ENCODE measurements around the gene MAP4K2. TPM values are rescaled to one million over a fixed set of nuclear protein-coding genes. Genes with fewer than 3 reads are reported as not detected.

Gene MAP4K2
- polyA plus RNA-seq, 1 of the 3 experiments (the other 2 are of a cell fraction), result 20.0 TPM

DNA sequence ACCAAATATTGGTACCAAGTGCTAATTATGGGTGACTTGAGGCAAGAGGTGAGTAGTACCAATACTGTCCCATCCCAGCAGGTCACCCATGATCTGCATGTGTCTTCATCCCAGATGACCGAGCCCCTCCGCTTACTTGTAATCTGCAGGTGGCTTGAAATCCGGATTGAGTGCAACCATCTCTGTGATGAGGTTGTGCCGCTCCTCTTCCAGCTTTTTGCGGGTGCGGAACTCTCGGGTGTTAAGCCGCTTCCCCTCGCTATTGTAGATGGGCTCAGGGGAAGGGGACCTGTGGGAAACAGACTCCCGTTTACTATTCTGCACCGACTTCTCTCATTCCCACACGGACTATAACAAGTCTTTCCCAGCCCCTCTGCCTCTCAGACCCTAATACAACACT, 32.9 kb downstream of the MAP4K2 start:
- ChIA-PET CTCF (interaction anchor here (0.6 to 2.6 kb wide), 5 partner anchors 8 to 460 kb away, joined by 3 to 14 read pairs (median 4); no protein-coding TSS in a partner anchor), POLR2A (no interaction called here)
- Histone ChIP-seq H3K79me2 (ENCODE audit: insufficient read depth) (peaks cover 80% of the 10 kb centered on the region), H3K4me1 (ENCODE audit: control insufficient read depth in 1 of 2, insufficient read depth in 2 of 2, low read depth in 1 of 2, low read length in 1 of 2) (no peaks in the 10 kb centered on the region; a peak in 3 of 4 replicates), H4K20me1 (ENCODE audit: insufficient read depth) (peaks cover 88% of the 10 kb centered on the region), H3K4me2 (no peak overlapping the region), H3F3A (replicated peaks; ENCODE audit: insufficient read depth) (peaks cover 40% of the 10 kb centered on the region), H3K36me3 (replicated peaks in 1 of 2; ENCODE audit: control insufficient read depth in 1 of 2, insufficient read depth in 2 of 2, low read length in 1 of 2) (peaks cover 87 to 95% of the 10 kb centered on the region in 2 experiments), H3K4me3 (ENCODE audit: low read depth in 2 of 2, low read length in 1 of 2) (no peak overlapping the region), H3K9me3 (no peaks in the 10 kb centered on the region), H3K27ac (ENCODE audit: low read depth in 2 of 2, low read length in 1 of 2) (0 out of 4 replicates have a peak overlapping the region, but pooled peaks of 1 of the 2 experiments have one; percentile 3), H2AFZ (ENCODE audit: low read depth) (no peak overlapping the region), H3K27me3 (ENCODE audit: insufficient read depth) (no peaks in the 10 kb centered on the region), H3K9me2 (no peaks in the 10 kb centered on the region), H3K9ac (no peak overlapping the region)
- no peak for DNase-seq
- WGBS (ENCODE audit: low lambda C conversion rate), result 96% methylated on average over 12 of the region's 12 CpGs
- TF ChIP-seq RCOR1 (IDR thresholded peaks at IDR 0.05; ENCODE audit: low read length) (no peak), NFIC (IDR thresholded peaks at IDR 0.05; ENCODE audit: borderline replicate concordance) (no peak), FOXM1 (IDR thresholded peaks at IDR 0.05; ENCODE audit: low read depth) (no peak), ELF1 (IDR thresholded peaks at IDR 0.05) (no peak), POLR2AphosphoS5 (IDR thresholded peaks at IDR 0.05; ENCODE audit: low read depth, low read length) (no peak), TCF12 (IDR thresholded peaks at IDR 0.05) (no peak), TEAD4 (IDR thresholded peaks at IDR 0.05; ENCODE audit: borderline replicate concordance, insufficient read depth) (no peak), RXRA (IDR thresholded peaks at IDR 0.05; ENCODE audit: borderline replicate concordance, low read depth) (no peak), GABPA (IDR thresholded peaks at IDR 0.05; ENCODE audit: low read depth) (no peak), JUND (IDR thresholded peaks at IDR 0.05) (no peak), CHD2 (IDR thresholded peaks at IDR 0.05; ENCODE audit: low read length, partially characterized antibody) (no peak), RAD21 (IDR thresholded peaks at IDR 0.05; ENCODE audit: low read length) (no peak), MXI1 (IDR thresholded peaks at IDR 0.05; ENCODE audit: low read depth, low read length) (no peak), MEF2A (IDR thresholded peaks at IDR 0.05; ENCODE audit: borderline replicate concordance, low read depth) (no peak)
- TF ChIP-seq, protein P1, sequence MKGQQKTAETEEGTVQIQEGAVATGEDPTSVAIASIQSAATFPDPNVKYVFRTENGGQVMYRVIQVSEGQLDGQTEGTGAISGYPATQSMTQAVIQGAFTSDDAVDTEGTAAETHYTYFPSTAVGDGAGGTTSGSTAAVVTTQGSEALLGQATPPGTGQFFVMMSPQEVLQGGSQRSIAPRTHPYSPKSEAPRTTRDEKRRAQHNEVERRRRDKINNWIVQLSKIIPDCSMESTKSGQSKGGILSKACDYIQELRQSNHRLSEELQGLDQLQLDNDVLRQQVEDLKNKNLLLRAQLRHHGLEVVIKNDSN (IDR thresholded peaks at IDR 0.05; ENCODE audit: borderline replicate concordance, low read depth), result no peak
- TF ChIP-seq, protein P2, sequence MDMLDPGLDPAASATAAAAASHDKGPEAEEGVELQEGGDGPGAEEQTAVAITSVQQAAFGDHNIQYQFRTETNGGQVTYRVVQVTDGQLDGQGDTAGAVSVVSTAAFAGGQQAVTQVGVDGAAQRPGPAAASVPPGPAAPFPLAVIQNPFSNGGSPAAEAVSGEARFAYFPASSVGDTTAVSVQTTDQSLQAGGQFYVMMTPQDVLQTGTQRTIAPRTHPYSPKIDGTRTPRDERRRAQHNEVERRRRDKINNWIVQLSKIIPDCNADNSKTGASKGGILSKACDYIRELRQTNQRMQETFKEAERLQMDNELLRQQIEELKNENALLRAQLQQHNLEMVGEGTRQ (IDR thresholded peaks at IDR 0.05; ENCODE audit: borderline replicate concordance, low read depth, low read length), result no peak
- TF ChIP-seq, protein P3, sequence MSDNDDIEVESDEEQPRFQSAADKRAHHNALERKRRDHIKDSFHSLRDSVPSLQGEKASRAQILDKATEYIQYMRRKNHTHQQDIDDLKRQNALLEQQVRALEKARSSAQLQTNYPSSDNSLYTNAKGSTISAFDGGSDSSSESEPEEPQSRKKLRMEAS (IDR thresholded peaks at IDR 0.05; ENCODE audit: low read depth), result no peak
- TF ChIP-seq, protein P4, sequence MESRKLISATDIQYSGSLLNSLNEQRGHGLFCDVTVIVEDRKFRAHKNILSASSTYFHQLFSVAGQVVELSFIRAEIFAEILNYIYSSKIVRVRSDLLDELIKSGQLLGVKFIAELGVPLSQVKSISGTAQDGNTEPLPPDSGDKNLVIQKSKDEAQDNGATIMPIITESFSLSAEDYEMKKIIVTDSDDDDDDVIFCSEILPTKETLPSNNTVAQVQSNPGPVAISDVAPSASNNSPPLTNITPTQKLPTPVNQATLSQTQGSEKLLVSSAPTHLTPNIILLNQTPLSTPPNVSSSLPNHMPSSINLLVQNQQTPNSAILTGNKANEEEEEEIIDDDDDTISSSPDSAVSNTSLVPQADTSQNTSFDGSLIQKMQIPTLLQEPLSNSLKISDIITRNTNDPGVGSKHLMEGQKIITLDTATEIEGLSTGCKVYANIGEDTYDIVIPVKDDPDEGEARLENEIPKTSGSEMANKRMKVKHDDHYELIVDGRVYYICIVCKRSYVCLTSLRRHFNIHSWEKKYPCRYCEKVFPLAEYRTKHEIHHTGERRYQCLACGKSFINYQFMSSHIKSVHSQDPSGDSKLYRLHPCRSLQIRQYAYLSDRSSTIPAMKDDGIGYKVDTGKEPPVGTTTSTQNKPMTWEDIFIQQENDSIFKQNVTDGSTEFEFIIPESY (IDR thresholded peaks at IDR 0.05; ENCODE audit: borderline replicate concordance, low read depth), result no peak
- TF ChIP-seq, protein P5, sequence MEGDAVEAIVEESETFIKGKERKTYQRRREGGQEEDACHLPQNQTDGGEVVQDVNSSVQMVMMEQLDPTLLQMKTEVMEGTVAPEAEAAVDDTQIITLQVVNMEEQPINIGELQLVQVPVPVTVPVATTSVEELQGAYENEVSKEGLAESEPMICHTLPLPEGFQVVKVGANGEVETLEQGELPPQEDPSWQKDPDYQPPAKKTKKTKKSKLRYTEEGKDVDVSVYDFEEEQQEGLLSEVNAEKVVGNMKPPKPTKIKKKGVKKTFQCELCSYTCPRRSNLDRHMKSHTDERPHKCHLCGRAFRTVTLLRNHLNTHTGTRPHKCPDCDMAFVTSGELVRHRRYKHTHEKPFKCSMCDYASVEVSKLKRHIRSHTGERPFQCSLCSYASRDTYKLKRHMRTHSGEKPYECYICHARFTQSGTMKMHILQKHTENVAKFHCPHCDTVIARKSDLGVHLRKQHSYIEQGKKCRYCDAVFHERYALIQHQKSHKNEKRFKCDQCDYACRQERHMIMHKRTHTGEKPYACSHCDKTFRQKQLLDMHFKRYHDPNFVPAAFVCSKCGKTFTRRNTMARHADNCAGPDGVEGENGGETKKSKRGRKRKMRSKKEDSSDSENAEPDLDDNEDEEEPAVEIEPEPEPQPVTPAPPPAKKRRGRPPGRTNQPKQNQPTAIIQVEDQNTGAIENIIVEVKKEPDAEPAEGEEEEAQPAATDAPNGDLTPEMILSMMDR (IDR thresholded peaks at IDR 0.05), result no peak
